Measurements from ENCODE around the gene DDX41. TPM values are rescaled to one million over a fixed set of nuclear protein-coding genes. Genes with fewer than 3 reads are reported as not detected.

DDX41 gene
- total and polyA plus RNA-seq, 2 donors (not counting 1 experiment from before 2014, with no cell fraction given) = 66.8 to 79.1 TPM

GRCh38 chr5:177475563-177476427 lies 41.0 kb downstream of the DDX41 start:
- Histone ChIP-seq H3K4me3 (replicated peaks in 1 of 4; ENCODE audit: control extremely low read depth in 1 of 4, insufficient read depth in 1 of 4, low read depth in 3 of 4, low read length in 4 of 4) (no peak overlapping the region), H3K9ac (ENCODE audit: insufficient read depth, low read length) (no peak overlapping the region), H2AFZ (ENCODE audit: low read length) (no peak overlapping the region), H4K20me1 (ENCODE audit: control insufficient read depth, extremely low read depth, insufficient read depth, low read length) (no peaks in the 10 kb centered on the region), H3K36me3 (ENCODE audit: control insufficient read depth, insufficient read depth, low read length) (peaks cover 6% of the 10 kb centered on the region), H3K79me2 (ENCODE audit: control insufficient read depth, insufficient read depth, low read length) (peaks cover 19% of the 10 kb centered on the region), H3K4me1 (ENCODE audit: control insufficient read depth, extremely low read depth, insufficient read depth, low read length) (peaks cover 40% of the 10 kb centered on the region), H3K4me2 (ENCODE audit: extremely low read depth, insufficient read depth, low read length) (no peak overlapping the region), H3K9me3 (ENCODE audit: control insufficient read depth, insufficient read depth, low read depth, low read length) (no peaks in the 10 kb centered on the region), H3K27ac (ENCODE audit: insufficient read depth, low read length) (no peak overlapping the region), H3K27me3 (ENCODE audit: control insufficient read depth, insufficient read depth, low read length) (no peaks in the 10 kb centered on the region)
- peak in 1 of 2 donors; percentile 50 for DNase-seq (ENCODE audit: low read depth in 2 of 2)
- TF ChIP-seq EZH2 (IDR thresholded peaks at IDR 0.05; ENCODE audit: low read length, missing control alignments) (no peak), CTCF (conservative IDR thresholded peaks at IDR 0.05 in 1 of 2, IDR thresholded peaks at IDR 0.05 in 1 of 2; ENCODE audit: low read depth in 1 of 2, low read length in 2 of 2) (no peak)

- Histone ChIP-seq H3K4me2 (ENCODE audit: extremely low read depth, insufficient read depth, low read length) (no peak overlapping the region), H3K9me3 (ENCODE audit: control insufficient read depth, insufficient read depth, low read depth, low read length) (no peaks in the 10 kb centered on the region), H3K27me3 (ENCODE audit: control insufficient read depth, insufficient read depth, low read length) (no peaks in the 10 kb centered on the region), H2AFZ (ENCODE audit: low read length) (no peak overlapping the region), H4K20me1 (ENCODE audit: control insufficient read depth, extremely low read depth, insufficient read depth, low read length) (no peaks in the 10 kb centered on the region), H3K4me1 (ENCODE audit: control insufficient read depth, extremely low read depth, insufficient read depth, low read length) (peaks cover 47% of the 10 kb centered on the region), H3K4me3 (replicated peaks in 1 of 4; ENCODE audit: control extremely low read depth in 1 of 4, insufficient read depth in 1 of 4, low read depth in 3 of 4, low read length in 4 of 4) (no peak overlapping the region), H3K9ac (ENCODE audit: insufficient read depth, low read length) (no peak overlapping the region), H3K79me2 (ENCODE audit: control insufficient read depth, insufficient read depth, low read length) (peaks cover 27% of the 10 kb centered on the region), H3K27ac (ENCODE audit: insufficient read depth, low read length) (no peak overlapping the region), H3K36me3 (ENCODE audit: control insufficient read depth, insufficient read depth, low read length) (peaks cover 10% of the 10 kb centered on the region)
- TF ChIP-seq EZH2 (IDR thresholded peaks at IDR 0.05; ENCODE audit: low read length, missing control alignments) (no peak), CTCF (conservative IDR thresholded peaks at IDR 0.05 in 1 of 2, IDR thresholded peaks at IDR 0.05 in 1 of 2; ENCODE audit: low read depth in 1 of 2, low read length in 2 of 2) (no peak)
- peak in 1 of 2 donors; percentile 47 for DNase-seq (ENCODE audit: low read depth in 2 of 2)
Measured at GRCh38 chr5:177474846-177475562, 41.8 kb downstream of the DDX41 start.

- H3K36me3 ChIP-seq (ENCODE audit: control insufficient read depth, insufficient read depth, low read length) = peaks cover 12% of the 10 kb centered on the region
- H3K9ac ChIP-seq (ENCODE audit: insufficient read depth, low read length) = no peak overlapping the region
- H3K4me3 ChIP-seq (replicated peaks in 1 of 4; ENCODE audit: control extremely low read depth in 1 of 4, insufficient read depth in 1 of 4, low read depth in 3 of 4, low read length in 4 of 4) = no peak overlapping the region
- H3K27ac ChIP-seq (ENCODE audit: insufficient read depth, low read length) = no peak overlapping the region
- peaks cover 46% of the 10 kb centered on the region for H3K4me1 ChIP-seq (ENCODE audit: control insufficient read depth, extremely low read depth, insufficient read depth, low read length)
- DNase-seq (ENCODE audit: low read depth in 2 of 2) = peak in 1 of 2 donors; percentile 50
- TF ChIP-seq CTCF (conservative IDR thresholded peaks at IDR 0.05 in 1 of 2, IDR thresholded peaks at IDR 0.05 in 1 of 2; ENCODE audit: low read depth in 1 of 2, low read length in 2 of 2) = no peak
- TF ChIP-seq EZH2 (IDR thresholded peaks at IDR 0.05; ENCODE audit: low read length, missing control alignments) = no peak
- H3K9me3 ChIP-seq (ENCODE audit: control insufficient read depth, insufficient read depth, low read depth, low read length) = no peaks in the 10 kb centered on the region
- no peak overlapping the region for H2AFZ ChIP-seq (ENCODE audit: low read length)
- H3K4me2 ChIP-seq (ENCODE audit: extremely low read depth, insufficient read depth, low read length) = no peak overlapping the region
- H3K79me2 ChIP-seq (ENCODE audit: control insufficient read depth, insufficient read depth, low read length) = peaks cover 37% of the 10 kb centered on the region
- no peaks in the 10 kb centered on the region for H4K20me1 ChIP-seq (ENCODE audit: control insufficient read depth, extremely low read depth, insufficient read depth, low read length)
- no peaks in the 10 kb centered on the region for H3K27me3 ChIP-seq (ENCODE audit: control insufficient read depth, insufficient read depth, low read length)
Measured at GRCh38 chr5:177474002-177474476, 42.7 kb downstream of the DDX41 start.

Data from fibroblast of lung (primary cell).